SK-N-SH (cell line): Measurements from ENCODE around the gene PITPNM3. TPM values are rescaled to one million over a fixed set of nuclear protein-coding genes. Genes with fewer than 3 reads are reported as not detected.

Source experiments
- CTCF ChIA-PET: fragments of 300-600, 350-600 bp; formaldehyde crosslinking; extraction: SDS; loops from one replicate; lab custom pipeline; 2021; lab: Yijun Ruan, JAX
- POLR2A ChIA-PET: fragments of 350-600 bp; sonication (Branson Sonifier 250); formaldehyde crosslinking; extraction: SDS; loops from one replicate; lab custom pipeline; 2020; ENCODE audit warnings: antibody characterized with exemption, inconsistent platforms; lab: Yijun Ruan, JAX
- DNase-seq: peaks from one replicate; pipeline ENCODE4 v3.0.0; 2012
- H2AFZ ChIP-seq: fragments of 200-600 bp; sonication (generic); 2 replicates; pipeline ENCODE4 v1.8.1; 2016; ENCODE audit warnings: antibody characterized with exemption, mild to moderate bottlenecking, low read depth
- H3F3A ChIP-seq: fragments of 200-600 bp; sonication (generic); replicated peaks from 2 replicates; pipeline ENCODE3; 2016; ENCODE audit warnings: antibody characterized with exemption, mild to moderate bottlenecking; ENCODE audit not compliant: insufficient read depth
- H3K27ac ChIP-seq, 2 experiments: fragments of 200-500 bp in 1 of 2; fragments of 200-600 bp in 1 of 2; sonication (Bioruptor generic) in 1 of 2; sonication (generic), shearing (Covaris generic) in 1 of 2; 2 replicates each; pipeline versions ENCODE4 v1.5.1 to v1.6.1; 2014 to 2016; ENCODE audit warnings: low read depth in 2 of 2, inconsistent platforms in 1 of 2, low read length in 1 of 2, mild to moderate bottlenecking in 1 of 2, mixed read lengths in 1 of 2
- H3K27me3 ChIP-seq: fragments of 200-600 bp; sonication (generic), shearing (Covaris generic); 2 replicates; pipeline ENCODE4 v1.6.1; 2016; ENCODE audit warnings: mixed run types; ENCODE audit not compliant: insufficient read depth
- H3K36me3 ChIP-seq, 2 experiments: fragments of 200-500 bp in 1 of 2; fragments of 200-600 bp in 1 of 2; sonication (Bioruptor generic) in 1 of 2; sonication (generic) in 1 of 2; replicated peaks in 1 of 2; 2 replicates each; pipeline versions ENCODE3 to v1.5.1; 2014 to 2016; ENCODE audit warnings: low read length in 1 of 2, mild to moderate bottlenecking in 1 of 2; ENCODE audit not compliant: insufficient read depth in 2 of 2, control insufficient read depth in 1 of 2
- H3K4me1 ChIP-seq, 2 experiments: fragments of 200-500 bp in 1 of 2; fragments of 200-600 bp in 1 of 2; sonication (Bioruptor generic) in 1 of 2; sonication (generic), shearing (Covaris generic) in 1 of 2; 2 replicates each; pipeline versions ENCODE4 v1.5.1 to v1.6.1; 2014 to 2016; ENCODE audit warnings: low read depth in 1 of 2, low read length in 1 of 2, mixed run types in 1 of 2; ENCODE audit not compliant: insufficient read depth in 2 of 2, control insufficient read depth in 1 of 2
- H3K4me2 ChIP-seq: fragments of 200-600 bp; sonication (generic), shearing (Covaris generic); 2 replicates; pipeline ENCODE4 v1.6.1; 2017; ENCODE audit warnings: mixed run types
- H3K4me3 ChIP-seq, 2 experiments: fragments of 200-500 bp in 1 of 2; fragments of 200-600 bp in 1 of 2; sonication (Bioruptor generic) in 1 of 2; sonication (generic), shearing (Covaris generic) in 1 of 2; 2 replicates each; pipeline versions ENCODE4 v1.5.1 to v1.8.1; 2014 to 2016; ENCODE audit warnings: low read depth in 2 of 2, inconsistent platforms in 1 of 2, low read length in 1 of 2, mild to moderate bottlenecking in 1 of 2, mixed read lengths in 1 of 2, moderate library complexity in 1 of 2
- H3K79me2 ChIP-seq: fragments of 200-600 bp; sonication (generic); 2 replicates; pipeline ENCODE4 v1.8.1; 2017; ENCODE audit warnings: mild to moderate bottlenecking; ENCODE audit not compliant: insufficient read depth
- H3K9ac ChIP-seq: fragments of 200-600 bp; sonication (generic); 2 replicates; pipeline ENCODE4 v1.6.1; 2017; ENCODE audit warnings: mixed run types
- H3K9me2 ChIP-seq: fragments of 200-600 bp; sonication (generic); 2 replicates; pipeline ENCODE4 v1.6.1; 2017; ENCODE audit warnings: mixed run types
- H3K9me3 ChIP-seq: fragments of 200-600 bp; sonication (generic); 2 replicates; pipeline ENCODE4 v1.6.1; 2017; ENCODE audit warnings: mixed run types, mild to moderate bottlenecking, moderate library complexity
- H4K20me1 ChIP-seq: fragments of 200-600 bp; sonication (generic); 2 replicates; pipeline ENCODE4 v1.6.1; 2017; ENCODE audit warnings: mild to moderate bottlenecking, mixed run types; ENCODE audit not compliant: insufficient read depth
- CTCF ChIP-seq: fragments of 200-600 bp; sonication (generic); IDR thresholded peaks from 2 replicates; pipeline ENCODE4 v1.6.1; 2017; ENCODE audit warnings: antibody characterized with exemption, mild to moderate bottlenecking, moderate library complexity
- ELF1 ChIP-seq: IDR thresholded peaks from 2 replicates; pipeline ENCODE4 v1.4.0; 2012
- EP300 ChIP-seq, 2 experiments: IDR thresholded peaks; 2 replicates each; pipeline versions ENCODE4 v1.4.0 to v1.6.1; 2012; ENCODE audit warnings: borderline replicate concordance in 1 of 2, low read depth in 1 of 2, low read length in 1 of 2
- EZH2phosphoT487 ChIP-seq: fragments of 200-600 bp; sonication (generic); IDR thresholded peaks from 2 replicates; pipeline ENCODE4 v1.6.1; 2017; ENCODE audit warnings: low read depth, mixed run types, mild to moderate bottlenecking, antibody characterized with exemption, moderate library complexity, borderline replicate concordance
- FOSL2 ChIP-seq: IDR thresholded peaks from 2 replicates; pipeline ENCODE4 v1.4.0; 2012; ENCODE audit warnings: low read depth, mild to moderate bottlenecking, moderate library complexity, borderline replicate concordance
- FOXJ3 ChIP-seq: sonication (generic); formaldehyde crosslinking; IDR thresholded peaks from 2 replicates; pipeline ENCODE4 v1.5.1; 2020; ENCODE audit warnings: mild to moderate bottlenecking, missing genetic modification reagents
- JUND ChIP-seq: IDR thresholded peaks from 2 replicates; pipeline ENCODE4 v1.4.0; 2012
- MAX ChIP-seq: IDR thresholded peaks from 2 replicates; pipeline ENCODE4 v1.4.0; 2012; ENCODE audit warnings: low read depth
- POLR2AphosphoS5 ChIP-seq: IDR thresholded peaks from 2 replicates; pipeline ENCODE4 v1.6.1; 2012; ENCODE audit warnings: low read depth, low read length
- REST ChIP-seq: IDR thresholded peaks from 2 replicates; pipeline ENCODE4 v1.6.1; 2012; ENCODE audit warnings: mild to moderate bottlenecking, low read depth, low read length, moderate library complexity
- TCF12 ChIP-seq: IDR thresholded peaks from 2 replicates; pipeline ENCODE4 v1.4.0; 2012
- YY1 ChIP-seq: IDR thresholded peaks from 2 replicates; pipeline ENCODE4 v1.4.0; 2012; ENCODE audit warnings: low read depth, mild to moderate bottlenecking
- whole genome bisulfite sequencing: methylation state at CpG from one replicate; pipeline ENCODE4 v1.1.6; 2017; ENCODE audit warnings: low lambda C conversion rate; 5-methylcytosine and 5-hydroxymethylcytosine counted together
- polyA plus RNA-seq, 3 experiments: library from polyadenylated mRNA; depleted of rRNA; stranded (reverse); fragments of >200 nt; gene quantifications; 2 replicates each; pipeline ENCODE4 v1.2.3, GENCODE V29; 2012

The PITPNM3 gene
- polyA plus RNA-seq, 1 of the 3 experiments (the other 2 are of a cell fraction), result 0.82 TPM

DNA sequence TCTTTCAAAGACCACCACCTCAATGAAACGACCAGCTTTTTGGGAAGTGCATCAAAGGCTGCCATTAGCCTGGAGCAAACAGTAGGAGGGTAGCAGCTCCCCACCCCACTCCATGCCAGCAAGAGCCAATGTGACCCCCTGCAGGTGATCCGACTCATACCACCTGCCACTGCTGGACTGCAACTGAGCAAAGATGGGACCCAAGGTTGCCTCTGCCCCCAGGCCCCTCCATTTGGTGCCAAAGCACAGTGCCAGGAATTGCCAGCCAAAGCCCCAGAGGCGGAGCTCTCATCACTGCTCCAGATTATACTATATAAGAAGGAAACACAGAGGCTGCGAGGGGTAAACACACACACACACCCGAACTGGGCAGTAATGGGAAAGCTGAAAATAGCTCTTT is 8.3 kb downstream of the PITPNM3 start:
- Histone ChIP-seq H3K36me3 (no peaks in the 10 kb centered on the region), H3K9me2 (no peaks in the 10 kb centered on the region), H3K27ac (no peak overlapping the region), H3K79me2 (no peaks in the 10 kb centered on the region), H4K20me1 (no peaks in the 10 kb centered on the region), H3K27me3 (no peaks in the 10 kb centered on the region), H3K4me1 (no peaks in the 10 kb centered on the region), H3K9ac (no peak overlapping the region), H3K4me2 (0 out of 2 replicates have a peak overlapping the region, but pooled peaks have one; percentile 15), H3K9me3 (no peaks in the 10 kb centered on the region), H3F3A (no peaks in the 10 kb centered on the region), H3K4me3 (no peak overlapping the region), H2AFZ (no peak overlapping the region)
- TF ChIP-seq ELF1 (no peak), REST (no peak), FOSL2 (no peak), FOXJ3 (CRISPR knock-in tag) (no peak), CTCF (no peak), JUND (no peak), EZH2phosphoT487 (no peak), TCF12 (no peak), POLR2AphosphoS5 (no peak)
- CTCF ChIA-PET, result interaction anchor here (1.0 to 1.8 kb wide), 2 partner anchors 10 to 75 kb away, joined by 4 read pairs; no protein-coding TSS in a partner anchor
- WGBS, result 57% methylated on average over 5 of the region's 5 CpGs
- POLR2A ChIA-PET, result no interaction called here
- DNase-seq, result no peak

DNA sequence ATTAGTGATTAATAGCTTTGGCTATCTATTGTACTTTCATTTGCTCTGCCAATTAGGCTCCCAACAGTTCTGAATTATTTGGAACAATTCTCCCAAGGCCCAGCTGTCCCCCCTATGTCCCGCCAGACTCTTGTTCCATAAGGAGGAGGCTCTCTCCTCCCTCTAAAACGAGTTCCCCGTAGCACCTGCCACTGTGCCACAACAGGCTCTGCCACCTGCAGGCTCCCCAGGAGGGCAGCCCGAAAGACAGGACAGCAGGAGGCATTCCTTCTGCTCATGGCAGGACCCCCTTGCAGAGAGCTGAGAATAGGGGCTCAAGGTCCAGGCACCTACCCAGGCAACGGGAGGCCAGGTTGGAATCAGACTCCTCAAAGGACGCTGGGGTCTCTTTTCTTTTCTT is 9.0 kb downstream of the PITPNM3 start:
- Histone ChIP-seq H3K9me3 (no peaks in the 10 kb centered on the region), H3F3A (no peaks in the 10 kb centered on the region), H3K4me3 (no peak overlapping the region), H3K4me2 (no peak overlapping the region), H3K27ac (no peak overlapping the region), H2AFZ (no peak overlapping the region), H3K4me1 (no peaks in the 10 kb centered on the region), H3K9me2 (no peaks in the 10 kb centered on the region), H3K79me2 (no peaks in the 10 kb centered on the region), H3K36me3 (no peaks in the 10 kb centered on the region), H3K27me3 (no peaks in the 10 kb centered on the region), H4K20me1 (no peaks in the 10 kb centered on the region), H3K9ac (no peak overlapping the region)
- ChIA-PET CTCF (interaction anchor here (1.0 kb wide), 1 partner anchor 9 kb away, joined by 4 read pairs; no protein-coding TSS in a partner anchor), POLR2A (no interaction called here)
- DNase-seq, result no peak
- 64% methylated on average over 6 of the region's 6 CpGs for whole genome bisulfite sequencing
- TF ChIP-seq EP300 (IDR thresholded peaks at IDR 0.05; ENCODE audit: borderline replicate concordance in 1 of 2, low read depth in 1 of 2, low read length in 1 of 2), result no peak
- TF ChIP-seq YY1, result no peak
- no peak for TF ChIP-seq MAX
- no peak for TF ChIP-seq REST
- no peak for TF ChIP-seq FOSL2
